Rectal smooth muscle tissue (tissue), 1 donor: ENCODE results near the gene MTFP1.
"Not testable (repeated sequence)": the region's sequence is repeated elsewhere in the genome, so short reads cannot be mapped to it uniquely, and the experiment has no call there.

ENCODE experiments used
- H3K27ac ChIP-seq: one replicate; pipeline ENCODE4 v1.7.0; 2013; ENCODE audit warnings: low read depth, low read length, inconsistent platforms
- H3K27me3 ChIP-seq: one replicate; pipeline ENCODE4 v1.7.0; 2013; ENCODE audit warnings: low read length; ENCODE audit not compliant: control insufficient read depth, insufficient read depth
- H3K36me3 ChIP-seq: one replicate; pipeline ENCODE4 v1.7.0; 2013; ENCODE audit warnings: low read length; ENCODE audit not compliant: control insufficient read depth, insufficient read depth
- H3K4me1 ChIP-seq: one replicate; pipeline ENCODE4 v1.7.0; 2013; ENCODE audit warnings: low read length; ENCODE audit not compliant: control insufficient read depth, insufficient read depth
- H3K4me3 ChIP-seq: one replicate; pipeline ENCODE4 v1.7.0; 2013; ENCODE audit warnings: low read length
- H3K9ac ChIP-seq: one replicate; pipeline ENCODE4 v1.7.0; 2013; ENCODE audit warnings: low read length

MTFP1 gene

GRCh38 chr22:30435674-30436126 is 10.1 kb downstream of the MTFP1 start:
- H3K4me3 ChIP-seq = no peak overlapping the region
- H3K27me3 ChIP-seq = no peaks in the 10 kb centered on the region
- no peaks in the 10 kb centered on the region for H3K36me3 ChIP-seq
- H3K4me1 ChIP-seq = no peaks in the 10 kb centered on the region
- no peak overlapping the region for H3K9ac ChIP-seq
- H3K27ac ChIP-seq = no peak overlapping the region

- no peaks in the 10 kb centered on the region for H3K4me1 ChIP-seq
- H3K9ac ChIP-seq = no peak overlapping the region
- no peaks in the 10 kb centered on the region for H3K27me3 ChIP-seq
- no peaks in the 10 kb centered on the region for H3K36me3 ChIP-seq
- no peak overlapping the region for H3K27ac ChIP-seq
- H3K4me3 ChIP-seq = no peak overlapping the region
Observed at GRCh38 chr22:30436196-30436595, 10.6 kb downstream of the MTFP1 start.

DNA sequence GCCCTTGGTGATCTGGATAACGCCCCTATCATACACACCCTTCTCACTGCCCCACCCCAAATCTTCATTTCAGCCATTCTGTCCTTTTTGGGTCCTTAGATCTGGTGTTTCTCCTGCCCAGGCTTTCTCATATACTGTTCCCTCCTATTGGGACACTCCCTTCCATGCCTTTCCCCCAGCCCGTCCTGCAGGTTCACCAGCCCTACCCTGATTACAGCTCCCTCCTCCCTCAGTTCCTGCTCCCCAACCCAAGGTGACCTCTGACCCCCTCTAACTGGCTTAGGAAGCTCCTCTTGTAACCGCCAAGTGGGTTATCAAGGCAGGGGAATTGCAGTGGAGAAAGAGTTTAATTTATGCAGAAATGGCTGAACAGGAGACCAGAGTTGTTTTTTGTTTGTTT is 13.0 kb downstream of the MTFP1 start:
- Histone ChIP-seq H3K9ac (no peak overlapping the region), H3K4me1 (no peaks in the 10 kb centered on the region), H3K27me3 (no peaks in the 10 kb centered on the region), H3K27ac (no peak overlapping the region), H3K36me3 (no peaks in the 10 kb centered on the region), H3K4me3 (no peak overlapping the region)

DNA sequence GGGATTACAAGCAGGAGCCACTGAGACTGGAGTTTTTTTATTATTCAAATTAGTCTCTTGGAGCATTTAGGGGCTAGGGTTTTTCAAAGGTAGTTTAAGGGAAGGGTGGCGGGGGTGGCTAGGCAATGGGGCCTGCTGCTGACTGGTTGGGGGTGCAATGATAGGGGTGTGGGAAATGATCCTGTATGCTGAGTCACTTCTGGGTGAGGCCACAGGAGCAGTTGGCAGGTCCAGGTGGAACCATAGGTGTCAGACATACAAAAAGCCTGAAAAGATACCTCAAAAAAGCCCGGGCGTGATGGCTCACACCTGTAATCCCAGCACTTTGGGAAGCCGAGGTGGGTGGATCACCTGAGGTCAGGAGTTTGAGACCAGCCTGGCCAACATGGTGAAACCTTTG is 13.7 kb downstream of the MTFP1 start:
- no peaks in the 10 kb centered on the region for H3K4me1 ChIP-seq
- H3K27ac ChIP-seq = no peak overlapping the region
- H3K9ac ChIP-seq = no peak overlapping the region
- H3K36me3 ChIP-seq = no peaks in the 10 kb centered on the region
- no peak overlapping the region for H3K4me3 ChIP-seq
- no peaks in the 10 kb centered on the region for H3K27me3 ChIP-seq

- H3K4me1 ChIP-seq = no peaks in the 10 kb centered on the region
- no peak overlapping the region for H3K9ac ChIP-seq
- H3K27me3 ChIP-seq = no peaks in the 10 kb centered on the region
- H3K4me3 ChIP-seq = no peak overlapping the region
- H3K27ac ChIP-seq = no peak overlapping the region
- H3K36me3 ChIP-seq = no peaks in the 10 kb centered on the region
Observed at GRCh38 chr22:30439836-30440235, 14.3 kb downstream of the MTFP1 start.

DNA sequence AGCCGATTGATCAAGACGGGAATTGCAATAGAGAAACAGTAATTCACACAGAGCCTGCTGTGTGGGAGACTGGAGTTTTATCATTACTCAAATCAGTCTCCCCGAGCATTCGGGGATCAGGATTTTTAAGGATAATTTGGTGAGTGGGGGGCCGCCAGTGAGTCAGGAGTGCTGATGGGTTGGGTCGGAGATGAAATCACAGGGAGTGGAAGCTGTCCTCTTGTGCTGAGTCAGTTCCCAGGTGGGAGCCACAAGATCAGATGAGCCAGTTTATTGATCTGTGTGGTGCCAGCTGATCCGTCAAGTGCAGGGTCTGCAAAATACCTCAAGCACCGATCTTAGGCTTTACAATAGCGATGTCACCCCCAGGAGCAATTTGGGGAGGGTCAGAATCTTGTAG is 15.5 kb downstream of the MTFP1 start:
- Histone ChIP-seq H3K27me3 (no peaks in the 10 kb centered on the region), H3K27ac (no peak overlapping the region), H3K9ac (no peak overlapping the region), H3K36me3 (no peaks in the 10 kb centered on the region), H3K4me1 (no peaks in the 10 kb centered on the region), H3K4me3 (no peak overlapping the region)

DNA sequence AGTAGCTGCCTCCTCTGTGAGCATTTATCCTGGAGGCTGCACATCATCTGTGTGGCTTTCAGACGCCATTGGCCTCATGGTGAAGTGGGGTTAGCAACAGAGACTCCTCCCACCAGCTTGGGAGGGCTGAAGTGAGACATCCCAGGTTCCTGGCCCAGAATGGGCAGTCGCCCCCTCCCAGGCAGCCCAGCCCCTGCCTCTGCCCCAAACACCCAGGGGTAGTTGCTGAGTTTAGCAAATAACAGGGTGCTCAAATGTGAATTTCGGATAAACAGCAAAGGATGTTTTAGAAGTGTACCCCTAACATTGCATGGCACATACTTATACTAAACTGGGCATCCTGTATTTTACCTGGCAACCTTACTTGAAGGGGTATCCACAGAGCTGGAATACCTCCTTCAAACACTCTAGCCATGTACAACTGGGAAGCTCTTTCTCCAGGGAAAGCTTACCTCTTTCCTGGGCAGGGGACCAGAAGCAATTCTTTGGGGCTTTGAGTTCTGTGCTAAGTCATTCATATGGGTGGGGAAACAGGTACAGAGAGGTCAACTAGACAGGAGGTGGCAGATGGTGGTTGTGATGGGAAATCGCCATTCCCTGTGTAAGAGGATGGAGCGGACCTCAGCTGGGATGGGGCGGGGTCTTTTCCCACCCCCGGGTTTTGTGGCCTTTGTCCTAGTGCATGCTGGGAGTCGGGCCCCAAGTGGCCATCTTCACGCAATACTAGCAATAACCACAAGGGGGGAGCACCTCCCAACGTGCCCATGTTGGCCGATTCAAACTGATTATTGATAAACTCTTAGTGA is 19.3 kb downstream of the MTFP1 start:
- no peaks in the 10 kb centered on the region for H3K27me3 ChIP-seq
- H3K9ac ChIP-seq = no peak overlapping the region

DNA sequence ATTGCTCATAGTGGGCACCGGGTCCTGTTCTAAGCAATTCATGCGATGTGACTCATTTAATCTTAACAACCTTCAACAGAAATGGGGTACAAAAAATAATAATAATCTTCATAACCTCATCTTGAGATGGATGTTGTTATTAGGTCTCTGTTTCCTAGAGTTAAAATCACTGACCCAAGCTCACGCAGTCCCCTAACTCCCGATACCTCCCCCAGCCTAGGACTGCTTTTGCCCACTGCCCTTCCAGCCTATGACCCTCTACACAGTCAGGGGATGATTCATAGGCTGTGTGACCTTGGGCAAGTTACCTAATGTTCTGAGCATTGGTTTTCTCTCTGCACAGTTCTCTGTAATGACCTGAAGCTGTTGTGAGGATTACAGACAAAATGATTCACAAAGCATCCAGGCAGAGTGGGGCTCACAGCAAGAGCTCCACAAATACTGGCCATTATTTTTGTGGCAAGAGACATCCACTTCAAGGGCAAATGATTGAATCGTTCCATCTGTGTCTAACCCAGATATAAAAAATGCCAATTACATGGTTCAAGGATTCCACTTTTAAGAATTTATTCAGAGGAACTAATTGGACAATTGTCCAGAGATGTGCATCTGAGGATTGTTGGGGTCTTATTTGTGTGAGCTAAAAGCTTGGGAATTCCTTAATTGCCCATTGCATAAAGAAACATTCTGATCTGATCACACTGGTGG is 20.0 kb downstream of the MTFP1 start:
- Histone ChIP-seq H3K36me3 (no peaks in the 10 kb centered on the region), H3K4me3 (no peak overlapping the region), H3K27ac (no peak overlapping the region), H3K27me3 (peaks cover 2% of the 10 kb centered on the region), H3K4me1 (no peaks in the 10 kb centered on the region), H3K9ac (no peak overlapping the region)

More for the DNA sequence above, 19.3 kb downstream of the MTFP1 start:
- Histone ChIP-seq H3K4me1 (no peaks in the 10 kb centered on the region), H3K36me3 (no peaks in the 10 kb centered on the region), H3K4me3 (no peak overlapping the region), H3K27ac (no peak overlapping the region)

DNA sequence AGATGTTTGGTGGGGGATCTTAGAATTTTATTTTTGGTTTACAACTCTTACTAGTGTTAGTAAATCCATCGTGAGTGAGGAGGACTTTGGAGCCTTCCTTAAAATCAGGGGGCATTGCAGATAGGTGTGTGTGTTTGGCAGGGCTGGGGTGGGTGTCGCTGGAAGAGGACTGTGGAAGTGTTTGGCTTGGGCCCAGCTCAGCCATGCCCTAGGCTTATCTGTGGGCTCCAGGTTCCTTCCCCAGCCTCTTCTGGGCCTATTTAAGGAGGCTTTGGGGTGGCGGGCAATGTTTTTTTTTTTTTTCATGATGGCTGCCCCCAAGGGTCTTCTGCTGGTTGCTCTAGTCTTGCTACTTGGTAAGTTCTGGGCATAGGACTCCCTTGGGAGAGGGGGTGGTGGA is 22.1 kb downstream of the MTFP1 start:
- Histone ChIP-seq H3K36me3 (no peaks in the 10 kb centered on the region), H3K27me3 (peaks cover 5% of the 10 kb centered on the region), H3K9ac (no peak overlapping the region), H3K4me1 (no peaks in the 10 kb centered on the region), H3K4me3 (no peak overlapping the region), H3K27ac (no peak overlapping the region)

DNA sequence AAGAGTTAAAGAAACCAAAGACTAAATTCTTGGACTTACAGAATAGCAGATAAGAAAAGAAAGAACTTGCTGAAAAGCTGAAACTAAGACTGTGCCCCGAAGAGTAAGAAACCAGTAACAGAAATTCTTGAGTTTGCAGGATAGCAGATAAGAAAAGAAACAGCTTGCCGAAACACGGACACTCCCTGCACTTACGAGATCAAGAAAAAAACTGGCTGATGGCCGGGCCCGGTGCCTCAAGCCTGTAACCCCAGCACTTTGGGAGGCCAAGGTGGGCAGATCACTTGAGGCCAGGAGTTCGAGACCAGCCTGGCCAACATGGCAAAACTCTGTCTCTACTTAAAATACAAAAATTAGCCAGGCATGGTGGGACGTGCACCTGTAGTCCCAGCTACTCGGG is 25.9 kb downstream of the MTFP1 start:
- not testable (repeated sequence) for H3K27me3 ChIP-seq, H3K27ac ChIP-seq, H3K36me3 ChIP-seq, H3K4me3 ChIP-seq, H3K4me1 ChIP-seq, H3K9ac ChIP-seq

DNA sequence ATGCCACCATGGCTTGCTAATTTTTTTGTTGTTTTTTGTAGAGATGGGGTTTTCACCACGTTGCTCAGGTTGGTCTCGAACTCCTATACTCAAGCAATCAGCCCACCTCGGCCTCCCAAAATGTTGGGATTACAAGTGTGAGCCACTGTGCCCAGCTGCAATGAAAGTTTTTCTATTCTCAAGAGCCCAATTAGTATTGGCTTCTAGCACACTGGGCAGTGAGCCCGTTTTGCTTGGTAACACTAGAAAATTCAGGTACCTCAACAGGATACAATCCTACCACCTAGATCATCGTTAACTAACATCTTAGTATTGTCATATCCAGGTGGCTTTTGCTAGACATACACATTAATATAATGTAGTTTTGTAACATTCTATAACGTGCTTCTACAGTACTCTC is 27.3 kb downstream of the MTFP1 start:
- Histone ChIP-seq H3K27me3 (peaks cover 5% of the 10 kb centered on the region), H3K4me1 (no peaks in the 10 kb centered on the region), H3K9ac (no peak overlapping the region), H3K27ac (no peak overlapping the region), H3K36me3 (no peaks in the 10 kb centered on the region), H3K4me3 (no peak overlapping the region)

DNA sequence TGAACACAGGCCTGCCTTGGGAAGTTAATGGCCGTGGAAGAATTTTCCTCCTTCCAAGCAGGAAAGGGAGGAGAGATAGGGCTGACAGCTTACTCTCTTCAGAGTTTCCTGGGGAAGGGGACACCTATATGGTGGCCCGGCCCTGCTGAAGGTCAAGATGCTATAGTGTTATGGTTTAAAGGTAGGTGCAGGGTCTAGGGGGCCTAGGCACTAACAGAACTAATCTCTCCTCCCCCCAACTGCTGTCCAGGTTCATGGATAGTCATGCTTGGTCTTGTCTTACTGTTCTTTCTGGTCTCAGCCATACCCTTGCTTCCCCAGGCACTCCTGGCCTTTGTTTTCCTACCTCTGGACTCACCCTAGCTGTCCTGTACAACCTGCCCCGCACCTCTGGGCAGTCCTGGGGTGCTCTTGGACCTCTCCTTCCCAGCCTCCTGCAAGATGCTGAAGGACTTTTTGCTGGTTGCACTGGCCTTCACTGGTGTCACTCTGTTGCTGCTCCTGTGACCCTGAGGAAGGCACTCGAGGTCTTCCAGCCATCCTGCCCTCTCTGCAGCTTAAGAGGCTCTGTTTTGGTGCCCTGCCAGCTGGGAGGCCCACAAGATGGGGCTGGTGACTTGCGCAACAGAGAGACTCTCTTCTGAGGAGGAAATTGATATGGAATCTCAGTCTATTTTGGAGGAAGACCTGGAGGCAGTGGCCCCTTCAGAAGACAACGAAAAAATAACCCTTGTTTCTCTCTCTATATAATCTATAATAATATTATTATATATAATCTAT is 28.4 kb downstream of the MTFP1 start:
- Histone ChIP-seq H3K36me3 (no peaks in the 10 kb centered on the region), H3K27me3 (peaks cover 5% of the 10 kb centered on the region), H3K4me3 (no peak overlapping the region), H3K9ac (no peak overlapping the region), H3K27ac (no peak overlapping the region), H3K4me1 (no peaks in the 10 kb centered on the region)
